Astrocyte (in vitro differentiated cells and primary cell): Measurements from ENCODE around the gene TMEM87B. TPM values are rescaled to one million over a fixed set of nuclear protein-coding genes. Genes with fewer than 3 reads are reported as not detected.

Experiments used
- DNase-seq: peaks from one replicate; pipeline ENCODE4 v3.0.0-alpha.2; 2010; ENCODE audit warnings: low read depth
- FAIRE-seq: peaks from 2 replicates; lab custom pipeline; 2011; peaks lifted over from hg19 to GRCh38; lab: Jason Lieb, UNC
- H2AFZ ChIP-seq: 2 replicates; pipeline ENCODE4 v1.6.0; 2012; ENCODE audit warnings: low read depth, low read length, inconsistent platforms
- H3K27ac ChIP-seq: 2 replicates; pipeline ENCODE4 v1.5.1; 2011; ENCODE audit warnings: low read depth, low read length, inconsistent platforms
- H3K27me3 ChIP-seq: 2 replicates; pipeline ENCODE4 v1.6.0; 2011; ENCODE audit warnings: low read length, inconsistent platforms; ENCODE audit not compliant: insufficient read depth
- H3K36me3 ChIP-seq: 2 replicates; pipeline ENCODE4 v1.5.1; 2011; ENCODE audit warnings: low read length, inconsistent platforms; ENCODE audit not compliant: insufficient read depth
- H3K4me1 ChIP-seq: 2 replicates; pipeline ENCODE4 v1.5.1; 2011; ENCODE audit warnings: low read length, inconsistent platforms; ENCODE audit not compliant: insufficient read depth
- H3K4me2 ChIP-seq: 2 replicates; pipeline ENCODE4 v1.6.0; 2012; ENCODE audit warnings: low read length, inconsistent platforms
- H3K4me3 ChIP-seq: 2 replicates; pipeline ENCODE4 v1.5.1; 2011; ENCODE audit warnings: low read depth, mild to moderate bottlenecking, low read length, inconsistent platforms; ENCODE audit not compliant: insufficient read depth
- H3K79me2 ChIP-seq: 2 replicates; pipeline ENCODE4 v1.6.0; 2012; ENCODE audit warnings: mild to moderate bottlenecking, low read length, inconsistent platforms; ENCODE audit not compliant: insufficient read depth
- H3K9ac ChIP-seq: 2 replicates; pipeline ENCODE4 v1.6.0; 2012; ENCODE audit warnings: mild to moderate bottlenecking, low read length, inconsistent platforms
- H3K9me3 ChIP-seq: 2 replicates; pipeline ENCODE4 v1.5.1; 2012; ENCODE audit warnings: low read depth, mild to moderate bottlenecking, low read length, inconsistent platforms; ENCODE audit not compliant: insufficient read depth
- H4K20me1 ChIP-seq: 2 replicates; pipeline ENCODE4 v1.6.0; 2012; ENCODE audit warnings: low read length, inconsistent platforms; ENCODE audit not compliant: insufficient read depth
- H3K27ac Mint-ChIP-seq: one replicate; pipeline ENCODE4 v1.8.0; 2021; ENCODE audit warnings: mild to moderate bottlenecking, mixed read lengths; ENCODE audit not compliant: unreplicated experiment
- H3K27me3 Mint-ChIP-seq: one replicate; pipeline ENCODE4 v1.8.0; 2021; ENCODE audit warnings: low read depth, mixed read lengths; ENCODE audit not compliant: unreplicated experiment
- H3K36me3 Mint-ChIP-seq: one replicate; pipeline ENCODE4 v1.8.0; 2021; ENCODE audit warnings: low read depth, mixed read lengths; ENCODE audit not compliant: unreplicated experiment
- H3K4me1 Mint-ChIP-seq: one replicate; pipeline ENCODE4 v1.8.0; 2021; ENCODE audit warnings: low read depth, mixed read lengths; ENCODE audit not compliant: unreplicated experiment
- H3K4me3 Mint-ChIP-seq: one replicate; pipeline ENCODE4 v1.8.0; 2021; ENCODE audit warnings: mild to moderate bottlenecking, moderate library complexity, mixed read lengths; ENCODE audit not compliant: unreplicated experiment
- H3K9me3 Mint-ChIP-seq: one replicate; pipeline ENCODE4 v1.8.0; 2021; ENCODE audit warnings: mild to moderate bottlenecking, mixed read lengths; ENCODE audit not compliant: unreplicated experiment
- CTCF ChIP-seq: IDR thresholded peaks from 2 replicates; pipeline ENCODE4 v1.5.1; 2011; ENCODE audit warnings: low read depth, mild to moderate bottlenecking, inconsistent platforms, low read length, moderate library complexity; ENCODE audit not compliant: insufficient read depth
- EZH2 ChIP-seq: IDR thresholded peaks from 2 replicates; pipeline ENCODE4 v1.6.1; 2012; ENCODE audit warnings: mild to moderate bottlenecking, low read length, inconsistent platforms; ENCODE audit not compliant: insufficient read depth
- total RNA-seq: library from RNA; stranded (reverse); gene quantifications from 2 replicates; pipeline ENCODE4 v1.2.1, GENCODE V29; 2021

TMEM87B gene
- total RNA-seq, 1 donor from 2014 or later, result 27.2 TPM

- H3K9me3 Mint-ChIP-seq, result no peaks in the 10 kb centered on the region
- FAIRE-seq (no peak), DNase-seq (no peak)
- TF ChIP-seq EZH2, result no peak
- no peak for TF ChIP-seq CTCF
- H3K36me3 Mint-ChIP-seq, result peaks cover 65% of the 10 kb centered on the region
- Histone ChIP-seq H3K4me3 (no peak overlapping the region), H3K4me1 (no peaks in the 10 kb centered on the region), H3K79me2 (no peaks in the 10 kb centered on the region), H3K36me3 (peaks cover 69% of the 10 kb centered on the region), H3K27me3 (no peaks in the 10 kb centered on the region), H3K9me3 (no peaks in the 10 kb centered on the region), H3K9ac (no peak overlapping the region), H3K4me2 (no peak overlapping the region), H2AFZ (no peak overlapping the region), H3K27ac (no peak overlapping the region), H4K20me1 (peaks cover 17% of the 10 kb centered on the region)
- H3K4me1 Mint-ChIP-seq, result peaks cover 1% of the 10 kb centered on the region
- H3K27ac Mint-ChIP-seq, result no peak overlapping the region
- no peak overlapping the region for H3K4me3 Mint-ChIP-seq
- H3K27me3 Mint-ChIP-seq, result no peaks in the 10 kb centered on the region
These were observed 30.3 kb downstream of the TMEM87B start for GRCh38 chr2:112085375-112085730.

- no peaks in the 10 kb centered on the region for H3K27me3 ChIP-seq
- DNase-seq (no peak), FAIRE-seq (no peak)
- Mint-ChIP-seq H3K36me3 (peaks cover 60% of the 10 kb centered on the region), H3K27me3 (no peaks in the 10 kb centered on the region), H3K4me3 (no peak overlapping the region), H3K27ac (no peak overlapping the region), H3K9me3 (no peaks in the 10 kb centered on the region), H3K4me1 (peaks cover 1% of the 10 kb centered on the region)
- no peak overlapping the region for H3K9ac ChIP-seq
- TF ChIP-seq EZH2, result no peak
- no peak for TF ChIP-seq CTCF
- H2AFZ ChIP-seq, result no peak overlapping the region
- H3K4me1 ChIP-seq, result no peaks in the 10 kb centered on the region
- no peaks in the 10 kb centered on the region for H3K79me2 ChIP-seq
- no peaks in the 10 kb centered on the region for H3K9me3 ChIP-seq
- H3K27ac ChIP-seq, result no peak overlapping the region
- no peak overlapping the region for H3K4me2 ChIP-seq
- peaks cover 64% of the 10 kb centered on the region for H3K36me3 ChIP-seq
- H3K4me3 ChIP-seq, result no peak overlapping the region
- peaks cover 13% of the 10 kb centered on the region for H4K20me1 ChIP-seq
These were observed 31.0 kb downstream of the TMEM87B start for GRCh38 chr2:112085916-112086669.

GRCh38 chr2:112087346-112088020, 32.4 kb downstream of the TMEM87B start:
- no peak overlapping the region for H2AFZ ChIP-seq
- peaks cover 54% of the 10 kb centered on the region for H3K36me3 ChIP-seq
- DNase-seq, result no peak
- H3K27ac ChIP-seq, result no peak overlapping the region
- no peak for FAIRE-seq
- peaks cover 7% of the 10 kb centered on the region for H3K4me1 ChIP-seq
- H3K36me3 Mint-ChIP-seq, result peaks cover 51% of the 10 kb centered on the region
- no peak overlapping the region for H3K4me3 Mint-ChIP-seq
- no peaks in the 10 kb centered on the region for H3K79me2 ChIP-seq
- no peak overlapping the region for H3K27ac Mint-ChIP-seq
- H3K27me3 Mint-ChIP-seq, result no peaks in the 10 kb centered on the region
- H3K9me3 Mint-ChIP-seq, result no peaks in the 10 kb centered on the region
- no peak for TF ChIP-seq CTCF
- no peaks in the 10 kb centered on the region for H3K9me3 ChIP-seq
- H3K27me3 ChIP-seq, result no peaks in the 10 kb centered on the region
- H3K4me2 ChIP-seq, result no peak overlapping the region
- H3K4me1 Mint-ChIP-seq, result peaks cover 8% of the 10 kb centered on the region
- no peak overlapping the region for H3K9ac ChIP-seq
- peaks cover 16% of the 10 kb centered on the region for H4K20me1 ChIP-seq
- no peak overlapping the region for H3K4me3 ChIP-seq
